Measurements from ENCODE around the gene FOXK2.
"Not testable (repeated sequence)": the region's sequence is repeated elsewhere in the genome, so short reads cannot be mapped to it uniquely, and the experiment has no call there.

Gene FOXK2

GRCh38 chr17:82524540-82524939, 5.0 kb downstream of the FOXK2 start:
- H3K27me3 ChIP-seq (ENCODE audit: control insufficient read depth, insufficient read depth, low read length): no peaks in the 10 kb centered on the region
- peak overlapping the region; percentile 12 for H3K9ac ChIP-seq (ENCODE audit: low read length)
- H3K9me3 ChIP-seq (ENCODE audit: control insufficient read depth, low read length): no peaks in the 10 kb centered on the region
- no peak overlapping the region for H3K4me3 ChIP-seq (ENCODE audit: low read length)
- H3K4me1 ChIP-seq (ENCODE audit: control insufficient read depth, insufficient read depth, low read length): peaks cover 22% of the 10 kb centered on the region
- no peaks in the 10 kb centered on the region for H3K36me3 ChIP-seq (ENCODE audit: control insufficient read depth, insufficient read depth, low read length)

GRCh38 chr17:82525712-82526111, 6.2 kb downstream of the FOXK2 start:
- Histone ChIP-seq H3K36me3 (ENCODE audit: control insufficient read depth, insufficient read depth, low read length) (no peaks in the 10 kb centered on the region), H3K9ac (ENCODE audit: low read length) (no peak overlapping the region), H3K4me3 (ENCODE audit: low read length) (no peak overlapping the region), H3K4me1 (ENCODE audit: control insufficient read depth, insufficient read depth, low read length) (peaks cover 26% of the 10 kb centered on the region), H3K9me3 (ENCODE audit: control insufficient read depth, low read length) (no peaks in the 10 kb centered on the region), H3K27me3 (ENCODE audit: control insufficient read depth, insufficient read depth, low read length) (no peaks in the 10 kb centered on the region)

GRCh38 chr17:82527898-82528297, 8.4 kb downstream of the FOXK2 start:
- H3K36me3 ChIP-seq (ENCODE audit: control insufficient read depth, insufficient read depth, low read length): no peaks in the 10 kb centered on the region
- no peak overlapping the region for H3K9ac ChIP-seq (ENCODE audit: low read length)
- H3K4me1 ChIP-seq (ENCODE audit: control insufficient read depth, insufficient read depth, low read length): peaks cover 35% of the 10 kb centered on the region

GRCh38 chr17:82528484-82529265, 9.1 kb downstream of the FOXK2 start:
- Histone ChIP-seq H3K27me3 (ENCODE audit: control insufficient read depth, insufficient read depth, low read length) (no peaks in the 10 kb centered on the region), H3K9ac (ENCODE audit: low read length) (no peak overlapping the region), H3K4me3 (ENCODE audit: low read length) (no peak overlapping the region), H3K36me3 (ENCODE audit: control insufficient read depth, insufficient read depth, low read length) (no peaks in the 10 kb centered on the region), H3K9me3 (ENCODE audit: control insufficient read depth, low read length) (no peaks in the 10 kb centered on the region), H3K4me1 (ENCODE audit: control insufficient read depth, insufficient read depth, low read length) (peaks cover 35% of the 10 kb centered on the region)

More at GRCh38 chr17:82527898-82528297, 8.4 kb downstream of the FOXK2 start:
- Histone ChIP-seq H3K9me3 (ENCODE audit: control insufficient read depth, low read length) (no peaks in the 10 kb centered on the region), H3K4me3 (ENCODE audit: low read length) (no peak overlapping the region), H3K27me3 (ENCODE audit: control insufficient read depth, insufficient read depth, low read length) (no peaks in the 10 kb centered on the region)

GRCh38 chr17:82529914-82530300, 10.4 kb downstream of the FOXK2 start:
- peaks cover 42% of the 10 kb centered on the region for H3K4me1 ChIP-seq (ENCODE audit: control insufficient read depth, insufficient read depth, low read length)
- H3K9ac ChIP-seq (ENCODE audit: low read length): no peak overlapping the region

GRCh38 chr17:82531431-82531881, 11.9 kb downstream of the FOXK2 start:
- Histone ChIP-seq H3K36me3 (ENCODE audit: control insufficient read depth, insufficient read depth, low read length) (no peaks in the 10 kb centered on the region), H3K9me3 (ENCODE audit: control insufficient read depth, low read length) (no peaks in the 10 kb centered on the region), H3K27me3 (ENCODE audit: control insufficient read depth, insufficient read depth, low read length) (no peaks in the 10 kb centered on the region), H3K4me3 (ENCODE audit: low read length) (no peak overlapping the region), H3K9ac (ENCODE audit: low read length) (no peak overlapping the region), H3K4me1 (ENCODE audit: control insufficient read depth, insufficient read depth, low read length) (peaks cover 50% of the 10 kb centered on the region)

More at GRCh38 chr17:82529914-82530300, 10.4 kb downstream of the FOXK2 start:
- Histone ChIP-seq H3K36me3 (ENCODE audit: control insufficient read depth, insufficient read depth, low read length) (no peaks in the 10 kb centered on the region), H3K27me3 (ENCODE audit: control insufficient read depth, insufficient read depth, low read length) (no peaks in the 10 kb centered on the region), H3K4me3 (ENCODE audit: low read length) (no peak overlapping the region), H3K9me3 (ENCODE audit: control insufficient read depth, low read length) (no peaks in the 10 kb centered on the region)

- Histone ChIP-seq H3K4me3 (ENCODE audit: low read length) (no peak overlapping the region), H3K9ac (ENCODE audit: low read length) (no peak overlapping the region), H3K9me3 (ENCODE audit: control insufficient read depth, low read length) (no peaks in the 10 kb centered on the region), H3K27me3 (ENCODE audit: control insufficient read depth, insufficient read depth, low read length) (no peaks in the 10 kb centered on the region), H3K36me3 (ENCODE audit: control insufficient read depth, insufficient read depth, low read length) (no peaks in the 10 kb centered on the region), H3K4me1 (ENCODE audit: control insufficient read depth, insufficient read depth, low read length) (peaks cover 60% of the 10 kb centered on the region)
Observed at GRCh38 chr17:82534401-82534812, 14.9 kb downstream of the FOXK2 start.

- H3K27me3 ChIP-seq (ENCODE audit: control insufficient read depth, insufficient read depth, low read length): no peaks in the 10 kb centered on the region
- H3K4me3 ChIP-seq (ENCODE audit: low read length): no peak overlapping the region
- H3K9ac ChIP-seq (ENCODE audit: low read length): peak overlapping the region; percentile 58
- H3K9me3 ChIP-seq (ENCODE audit: control insufficient read depth, low read length): no peaks in the 10 kb centered on the region
- H3K36me3 ChIP-seq (ENCODE audit: control insufficient read depth, insufficient read depth, low read length): no peaks in the 10 kb centered on the region
- H3K4me1 ChIP-seq (ENCODE audit: control insufficient read depth, insufficient read depth, low read length): peaks cover 48% of the 10 kb centered on the region
Observed at GRCh38 chr17:82536512-82537201, 17.1 kb downstream of the FOXK2 start.

GRCh38 chr17:82537228-82537627, 17.7 kb downstream of the FOXK2 start:
- H3K4me3 ChIP-seq (ENCODE audit: low read length); H3K9ac ChIP-seq (ENCODE audit: low read length); H3K36me3 ChIP-seq (ENCODE audit: control insufficient read depth, insufficient read depth, low read length); H3K9me3 ChIP-seq (ENCODE audit: control insufficient read depth, low read length); H3K27me3 ChIP-seq (ENCODE audit: control insufficient read depth, insufficient read depth, low read length): not testable (repeated sequence)
- H3K4me1 ChIP-seq (ENCODE audit: control insufficient read depth, insufficient read depth, low read length): peaks cover 48% of the 10 kb centered on the region

GRCh38 chr17:82539076-82539475, 19.5 kb downstream of the FOXK2 start:
- not testable (repeated sequence) for H3K4me3 ChIP-seq (ENCODE audit: low read length); H3K36me3 ChIP-seq (ENCODE audit: control insufficient read depth, insufficient read depth, low read length); H3K9ac ChIP-seq (ENCODE audit: low read length); H3K9me3 ChIP-seq (ENCODE audit: control insufficient read depth, low read length); H3K27me3 ChIP-seq (ENCODE audit: control insufficient read depth, insufficient read depth, low read length)
- peaks cover 43% of the 10 kb centered on the region for H3K4me1 ChIP-seq (ENCODE audit: control insufficient read depth, insufficient read depth, low read length)

- H3K36me3 ChIP-seq (ENCODE audit: control insufficient read depth, insufficient read depth, low read length): no peaks in the 10 kb centered on the region
- no peaks in the 10 kb centered on the region for H3K9me3 ChIP-seq (ENCODE audit: control insufficient read depth, low read length)
Observed at GRCh38 chr17:82542439-82542838, 22.9 kb downstream of the FOXK2 start.

GRCh38 chr17:82544431-82545070, 25.0 kb downstream of the FOXK2 start:
- no peaks in the 10 kb centered on the region for H3K27me3 ChIP-seq (ENCODE audit: control insufficient read depth, insufficient read depth, low read length)
- H3K4me1 ChIP-seq (ENCODE audit: control insufficient read depth, insufficient read depth, low read length): peaks cover 16% of the 10 kb centered on the region
- no peaks in the 10 kb centered on the region for H3K36me3 ChIP-seq (ENCODE audit: control insufficient read depth, insufficient read depth, low read length)
- no peak overlapping the region for H3K9ac ChIP-seq (ENCODE audit: low read length)
- H3K9me3 ChIP-seq (ENCODE audit: control insufficient read depth, low read length): no peaks in the 10 kb centered on the region
- no peak overlapping the region for H3K4me3 ChIP-seq (ENCODE audit: low read length)

More at GRCh38 chr17:82542439-82542838, 22.9 kb downstream of the FOXK2 start:
- Histone ChIP-seq H3K27me3 (ENCODE audit: control insufficient read depth, insufficient read depth, low read length) (no peaks in the 10 kb centered on the region), H3K4me1 (ENCODE audit: control insufficient read depth, insufficient read depth, low read length) (peaks cover 14% of the 10 kb centered on the region), H3K4me3 (ENCODE audit: low read length) (no peak overlapping the region), H3K9ac (ENCODE audit: low read length) (no peak overlapping the region)

All from mucosa of stomach (tissue), 1 donor.